ENCODE measurements around the gene ZBTB25.

The ZBTB25 gene

GRCh38 chr14:64513271-64513670 is 9.6 kb upstream of the ZBTB25 start:
- no peak for DNase-seq

GRCh38 chr14:64510825-64511671 is 7.4 kb upstream of the ZBTB25 start:
- peak in 3 of 4 experiments; percentile 7 to 46 (median 37) for DNase-seq

GRCh38 chr14:64509036-64509435 is 5.4 kb upstream of the ZBTB25 start:
- no peak for DNase-seq

- no peak for DNase-seq
Observed at GRCh38 chr14:64508215-64508776, 4.7 kb upstream of the ZBTB25 start.

- no peak for DNase-seq
Observed at GRCh38 chr14:64507376-64508156, 3.9 kb upstream of the ZBTB25 start.

GRCh38 chr14:64506721-64507120 is 3.1 kb upstream of the ZBTB25 start:
- DNase-seq: no peak

GRCh38 chr14:64504897-64505794 is 1.5 kb upstream of the ZBTB25 start:
- peak; percentile 50 to 74 (median 58) for DNase-seq

- DNase-seq: peak; percentile 62 to 83 (median 74)
Observed at GRCh38 chr14:64504310-64504896, 765 bp upstream of the ZBTB25 start, which contains the start of gene ZBTB1. TSS of gene ZBTB1 (plus strand) at chr14:64504770. CDS start at chr14:64521505, 16,735 bp downstream.

- DNase-seq: peak in 2 of 4 experiments; percentile 13 to 44
Observed at GRCh38 chr14:64502887-64503433, 678 bp downstream of the ZBTB25 start.

GRCh38 chr14:64502456-64502855 is 1.2 kb downstream of the ZBTB25 start:
- DNase-seq: no peak

- DNase-seq: no peak
Observed at GRCh38 chr14:64501411-64502171, 2.0 kb downstream of the ZBTB25 start.

GRCh38 chr14:64500088-64500487 is 3.5 kb downstream of the ZBTB25 start:
- no peak for DNase-seq

- DNase-seq: no peak
Observed at GRCh38 chr14:64496764-64497163, 6.9 kb downstream of the ZBTB25 start.

GRCh38 chr14:64495252-64495651 is 8.4 kb downstream of the ZBTB25 start:
- DNase-seq: no peak

GRCh38 chr14:64493455-64493854 is 10.2 kb downstream of the ZBTB25 start:
- no peak for DNase-seq

GRCh38 chr14:64491637-64492036 is 12.0 kb downstream of the ZBTB25 start:
- DNase-seq: no peak

- no peak for DNase-seq
Observed at GRCh38 chr14:64488590-64489099, 15.0 kb downstream of the ZBTB25 start.

- DNase-seq: no peak
Observed at GRCh38 chr14:64478634-64479250, 24.9 kb downstream of the ZBTB25 start.

GRCh38 chr14:64476438-64476837 is 27.2 kb downstream of the ZBTB25 start:
- no peak for DNase-seq

- no peak for DNase-seq
Observed at GRCh38 chr14:64475585-64476273, 27.9 kb downstream of the ZBTB25 start.
